ENCODE results near the gene KCNQ1.

Gene KCNQ1

DNA sequence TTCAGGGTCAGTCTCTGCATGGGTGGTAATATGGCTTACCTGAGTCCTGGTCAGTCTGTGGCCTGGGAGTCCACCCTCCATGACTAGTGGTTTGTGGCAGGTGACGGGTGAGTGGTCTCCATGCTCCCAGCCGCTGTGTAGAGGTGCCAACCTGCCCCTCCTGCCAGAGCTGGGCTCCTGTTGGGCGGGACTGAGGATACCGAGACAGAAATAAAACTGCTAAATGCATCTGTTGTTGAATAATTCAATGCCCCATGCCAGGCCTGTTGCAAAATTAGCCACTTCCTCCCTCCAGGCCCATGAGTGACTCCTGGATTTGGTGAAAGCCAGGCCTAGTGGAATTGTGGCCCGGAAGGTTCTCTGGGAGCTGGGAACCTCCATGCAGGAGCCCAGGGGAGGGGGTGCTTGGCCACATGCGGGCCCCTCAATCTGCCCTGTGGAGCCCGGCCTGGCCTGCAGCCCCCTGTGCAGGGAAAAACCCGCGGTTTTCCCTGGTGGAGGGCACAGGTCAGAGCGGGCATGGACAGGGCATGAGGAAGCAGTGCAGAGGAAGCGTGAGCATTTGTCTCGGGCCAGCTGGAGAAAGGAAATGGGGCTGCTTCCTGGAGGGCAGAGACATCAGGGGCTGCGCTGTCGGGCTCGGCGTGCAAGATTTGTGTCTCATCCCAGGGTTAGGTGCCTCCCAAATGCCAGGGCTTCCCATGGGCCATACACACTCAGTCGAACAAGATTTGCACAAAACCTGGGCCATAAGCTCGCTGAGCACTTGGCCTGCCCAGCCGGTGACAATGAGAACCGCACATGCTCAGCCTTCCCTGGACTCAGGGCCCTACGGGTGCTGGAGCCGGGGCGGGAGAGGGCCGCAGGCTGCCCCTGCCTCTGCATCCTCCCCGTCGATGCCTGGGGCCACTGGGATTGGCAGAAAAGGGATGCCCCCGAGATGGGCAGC is 66.9 kb downstream of the KCNQ1 start:
- DNase-seq (ENCODE audit: low read depth), result no peak

GRCh38 chr11:2512431-2513407 is 67.9 kb downstream of the KCNQ1 start:
- DNase-seq (ENCODE audit: low read depth), result no peak

DNA sequence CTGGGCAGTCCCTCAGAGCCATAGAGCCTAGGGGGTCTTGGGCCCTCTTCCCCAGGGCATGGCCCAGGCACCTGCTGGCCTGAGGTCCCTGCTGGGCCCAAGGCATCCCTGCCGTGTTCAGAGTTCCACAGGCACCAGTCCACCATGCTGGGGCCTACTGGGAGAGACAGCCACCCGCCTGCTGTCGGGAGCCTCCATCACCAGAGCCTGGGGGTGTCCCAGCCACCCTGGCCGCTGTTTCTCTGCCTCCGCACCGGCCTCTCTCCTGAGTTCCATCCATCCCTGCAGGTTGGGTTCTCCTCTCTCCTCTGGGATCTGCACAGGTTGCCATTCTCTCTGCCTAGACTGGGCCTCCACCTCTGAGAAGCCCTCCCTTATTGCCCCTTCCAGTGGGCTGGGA is 68.6 kb downstream of the KCNQ1 start:
- DNase-seq (ENCODE audit: low read depth), result no peak

- no peak for DNase-seq (ENCODE audit: low read depth)
These were observed 70.8 kb downstream of the KCNQ1 start for GRCh38 chr11:2515401-2516275.

DNA sequence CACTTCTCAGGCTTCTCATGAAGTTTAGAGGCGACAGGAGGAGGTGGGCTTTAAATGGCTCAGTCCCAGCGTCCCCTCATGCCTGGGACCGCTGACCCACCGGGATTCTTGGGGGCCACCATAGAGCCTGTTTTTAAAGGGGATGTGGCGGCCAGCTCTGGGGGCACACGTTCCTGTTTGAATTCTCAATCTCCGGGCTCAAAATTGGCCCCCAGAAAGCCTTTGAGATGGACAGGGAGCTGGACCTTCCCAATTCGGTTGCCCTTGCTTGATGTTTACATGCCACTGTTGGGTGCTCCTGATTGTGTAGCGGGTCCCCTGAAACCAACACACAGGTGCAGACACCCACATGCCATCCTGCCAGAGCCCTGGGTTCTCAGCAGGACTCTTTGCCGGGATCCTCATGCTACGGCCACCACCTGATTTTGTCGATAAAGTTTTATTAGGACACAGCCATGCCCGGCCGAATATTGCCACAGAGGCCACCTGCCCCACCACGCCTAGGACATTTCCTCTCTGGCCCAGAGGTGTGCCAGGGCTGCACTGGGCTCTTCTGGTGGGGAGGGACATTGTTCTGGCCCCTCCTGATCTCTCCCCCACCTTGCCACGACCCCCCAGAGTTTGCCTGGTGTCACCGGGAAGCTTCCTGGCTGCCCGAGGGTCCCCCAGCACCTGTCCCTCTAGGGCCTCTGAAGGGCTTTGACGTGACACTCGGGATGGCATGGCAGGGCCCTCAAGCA is 71.6 kb downstream of the KCNQ1 start:
- no peak for DNase-seq (ENCODE audit: low read depth)

DNA sequence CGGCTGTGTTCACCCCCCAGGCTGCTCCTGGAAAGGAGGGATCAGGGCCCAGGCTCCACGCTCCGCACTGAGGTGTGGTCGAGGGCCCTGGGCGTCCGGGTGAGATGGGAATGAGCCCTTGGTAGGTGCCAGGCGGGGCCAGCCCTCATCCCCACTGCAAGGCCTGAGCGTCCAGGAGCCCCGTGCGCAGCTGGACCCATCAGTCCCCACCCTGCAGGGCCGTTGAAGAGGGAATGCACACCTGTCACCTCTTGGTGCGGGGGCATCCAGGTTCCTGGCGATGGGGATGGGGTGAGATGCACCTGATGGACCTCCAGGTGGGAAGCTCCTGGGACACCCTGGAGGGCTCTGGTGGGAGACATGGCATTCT is 72.2 kb downstream of the KCNQ1 start:
- DNase-seq (ENCODE audit: low read depth), result no peak

GRCh38 chr11:2517386-2518064 is 72.7 kb downstream of the KCNQ1 start:
- no peak for DNase-seq (ENCODE audit: low read depth)

DNA sequence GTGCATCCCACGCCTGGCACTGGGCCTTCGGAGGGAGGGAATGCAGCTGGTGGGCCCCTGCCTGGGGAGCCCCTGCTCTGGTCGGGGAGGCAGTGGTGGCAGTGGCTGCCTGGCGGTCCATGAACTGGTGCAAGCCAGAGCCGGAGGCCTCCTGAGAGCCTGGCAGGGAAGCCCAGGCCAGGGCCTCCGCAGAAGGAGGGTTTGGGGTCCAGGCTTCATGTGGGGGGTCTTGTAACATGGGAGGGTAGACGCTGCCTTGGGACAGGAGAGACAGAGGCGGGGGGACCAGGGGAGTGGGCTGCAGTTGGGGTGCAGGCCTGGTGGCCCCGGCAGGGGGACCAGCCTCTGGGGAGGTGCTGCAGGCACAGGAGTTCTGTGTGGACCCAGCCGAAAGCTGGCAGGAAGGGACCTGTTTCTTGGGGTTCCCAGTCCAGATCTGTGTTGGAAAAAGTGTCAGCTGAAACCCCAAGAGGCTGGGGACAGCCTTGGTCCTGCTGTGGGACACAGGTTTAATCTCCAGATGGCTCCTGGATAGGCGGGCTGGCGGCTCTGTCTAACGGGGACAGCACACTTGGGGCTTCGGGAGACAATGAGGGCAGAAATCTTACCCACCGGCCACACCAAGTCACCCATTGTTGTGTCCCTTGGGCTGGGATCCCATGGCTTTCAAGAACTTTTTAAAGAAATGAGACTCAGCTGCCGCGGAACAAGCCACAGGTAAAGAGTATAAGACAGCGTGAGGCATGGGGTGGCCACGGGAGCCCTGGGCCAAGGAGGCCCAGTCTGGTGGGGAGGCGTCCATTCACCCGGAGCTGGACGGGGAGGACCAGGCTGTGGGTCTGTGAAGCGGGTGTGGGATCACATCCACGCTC is 73.5 kb downstream of the KCNQ1 start:
- no peak for DNase-seq (ENCODE audit: low read depth)

GRCh38 chr11:2518983-2519340 is 74.2 kb downstream of the KCNQ1 start:
- DNase-seq (ENCODE audit: low read depth), result no peak

DNA sequence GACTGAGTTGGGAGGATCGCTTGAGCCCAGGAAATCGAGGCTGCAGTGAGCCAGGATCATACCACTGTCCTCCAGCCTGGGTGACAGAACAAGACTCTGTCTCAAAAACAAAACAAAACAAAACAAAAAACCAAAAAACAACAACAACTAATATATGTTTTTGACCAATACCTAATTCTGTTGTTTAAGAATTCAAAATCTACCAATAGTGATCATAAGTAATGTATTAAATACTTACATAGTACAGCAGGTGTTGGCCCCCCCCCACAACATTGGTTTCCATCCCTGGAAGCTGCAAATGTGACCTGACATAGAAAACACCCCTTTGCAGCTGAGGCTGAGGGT is 74.7 kb downstream of the KCNQ1 start:
- no peak for DNase-seq (ENCODE audit: low read depth)

GRCh38 chr11:2519862-2520735 is 75.3 kb downstream of the KCNQ1 start:
- DNase-seq (ENCODE audit: low read depth), result no peak

DNA sequence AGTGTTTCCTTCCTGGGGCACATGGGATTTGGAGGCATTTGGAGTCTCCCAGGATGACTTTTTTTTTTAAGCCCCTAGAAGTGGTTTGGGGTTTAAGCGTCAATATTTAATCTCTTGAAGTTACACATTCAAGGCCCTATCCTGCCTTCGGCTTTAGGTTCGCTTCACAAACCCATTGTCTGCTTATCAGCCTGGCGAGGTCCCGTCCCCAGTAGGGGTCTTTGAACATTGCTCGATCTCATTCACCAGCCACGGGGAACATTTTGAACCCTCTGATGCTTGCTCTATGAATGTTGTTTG is 75.9 kb downstream of the KCNQ1 start:
- DNase-seq (ENCODE audit: low read depth), result no peak

DNA sequence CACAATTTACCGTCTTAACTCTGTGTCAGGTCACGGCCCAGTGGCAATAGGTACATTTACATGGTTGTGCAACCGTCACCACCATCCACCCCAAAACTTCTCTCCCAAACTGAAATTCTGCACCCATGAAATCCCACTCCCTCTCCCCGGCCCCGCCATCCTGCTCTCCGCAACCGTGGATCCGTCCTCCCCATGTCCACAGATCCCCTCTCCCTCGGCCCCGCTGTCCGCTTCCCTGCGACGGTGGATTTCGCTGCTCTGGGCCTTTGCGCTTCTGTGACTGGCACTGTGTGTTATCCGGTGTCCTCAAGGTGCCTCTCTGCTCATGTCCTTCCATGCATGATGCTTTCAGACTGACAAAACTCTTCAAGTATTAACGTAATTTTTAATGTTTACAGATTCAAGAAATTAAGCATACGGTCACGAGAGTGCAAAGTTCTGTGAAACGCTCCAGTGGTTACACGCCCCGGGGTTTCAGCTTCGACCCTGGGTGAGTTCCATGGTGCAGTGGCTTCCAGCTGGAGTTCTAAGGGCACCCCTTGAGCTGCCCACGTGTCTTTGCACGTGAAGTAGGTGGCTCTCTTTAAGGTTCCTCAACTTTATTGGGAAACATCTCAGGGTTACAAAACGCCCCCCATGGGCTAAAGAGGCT is 76.4 kb downstream of the KCNQ1 start:
- no peak for DNase-seq (ENCODE audit: low read depth)

DNA sequence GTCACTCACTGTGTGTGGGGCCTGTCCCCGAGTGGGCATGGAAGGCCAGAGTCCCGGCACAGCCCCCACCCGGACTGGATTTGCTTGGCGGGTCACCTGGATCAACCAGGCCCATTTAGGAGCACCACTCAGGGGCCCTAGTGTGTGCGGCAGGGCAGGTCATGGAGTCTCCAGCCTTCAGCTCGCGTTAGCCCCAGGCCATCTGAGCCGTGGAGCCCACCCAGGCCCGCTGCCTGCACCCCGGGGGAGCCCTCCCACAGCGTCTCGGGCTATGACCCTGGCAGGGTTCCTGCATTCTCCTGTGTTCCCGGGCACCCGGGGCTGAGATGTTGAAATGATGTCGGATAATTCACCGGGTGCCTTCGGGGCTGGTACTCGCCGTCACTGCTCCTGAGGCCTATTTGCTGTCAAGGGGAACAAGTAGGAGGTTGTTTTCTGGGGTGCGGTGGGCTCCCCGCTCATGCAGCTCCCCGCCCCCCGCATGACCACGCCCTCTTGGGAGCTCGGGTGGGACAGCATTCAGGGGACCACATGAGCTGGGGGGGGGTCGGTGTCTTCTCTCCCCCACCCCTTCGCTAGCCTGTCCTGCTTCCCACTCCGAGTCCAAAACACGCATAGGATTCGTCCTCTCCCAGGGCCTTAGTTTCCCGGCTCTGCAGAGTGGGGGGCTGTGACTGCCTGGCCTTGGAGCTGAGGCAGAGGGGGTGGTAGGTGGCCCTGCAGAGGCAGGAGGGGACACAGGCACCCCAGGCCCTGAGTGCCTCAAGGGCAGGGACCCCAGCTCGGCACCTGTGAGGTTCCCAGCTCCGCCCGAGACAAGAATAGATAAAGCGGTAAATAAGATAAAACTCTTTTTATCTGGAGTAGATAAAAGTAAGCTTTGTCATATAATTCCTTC is 77.2 kb downstream of the KCNQ1 start:
- DNase-seq (ENCODE audit: low read depth), result no peak

GRCh38 chr11:2522631-2523255 is 77.9 kb downstream of the KCNQ1 start:
- DNase-seq (ENCODE audit: low read depth), result no peak

DNA sequence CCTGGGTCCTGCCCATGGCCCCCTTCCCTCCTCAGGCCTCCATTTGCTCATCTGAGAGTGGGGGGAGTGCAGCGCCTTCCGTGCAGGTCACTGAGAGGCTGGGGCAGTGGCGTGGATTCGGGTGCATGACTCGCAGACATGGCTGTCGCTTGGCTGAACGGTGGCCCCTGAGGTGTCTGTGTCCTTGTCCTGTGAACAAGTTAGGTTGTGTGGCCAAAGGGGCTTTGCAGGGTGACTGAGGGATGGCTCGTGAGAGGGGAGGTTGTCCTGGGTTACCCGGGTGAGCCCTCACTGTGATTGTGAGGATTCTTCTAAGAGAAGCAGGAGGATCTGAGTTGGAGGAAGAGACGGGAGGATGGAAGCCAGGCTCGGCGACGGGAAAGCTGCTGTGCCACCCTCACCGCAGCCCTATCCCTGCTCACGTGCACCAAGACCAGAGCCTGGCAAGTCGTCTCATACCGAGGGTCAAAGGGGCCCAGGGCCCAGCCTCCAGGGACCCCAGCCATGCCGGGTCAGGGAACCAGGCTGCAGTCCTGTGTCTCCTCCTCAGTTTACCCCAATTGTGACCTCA is 79.1 kb downstream of the KCNQ1 start:
- DNase-seq (ENCODE audit: low read depth), result no peak

Measured in T-helper 22 cell (primary cell).